ENCODE results near the gene MPP1. TPM values are rescaled to one million over a fixed set of nuclear protein-coding genes. Genes with fewer than 3 reads are reported as not detected.
"Not testable (repeated sequence)": the region's sequence is repeated elsewhere in the genome, so short reads cannot be mapped to it uniquely, and the experiment has no call there.

MPP1 gene
- total RNA-seq, 1 donor from 2014 or later: 12.7 TPM

DNA sequence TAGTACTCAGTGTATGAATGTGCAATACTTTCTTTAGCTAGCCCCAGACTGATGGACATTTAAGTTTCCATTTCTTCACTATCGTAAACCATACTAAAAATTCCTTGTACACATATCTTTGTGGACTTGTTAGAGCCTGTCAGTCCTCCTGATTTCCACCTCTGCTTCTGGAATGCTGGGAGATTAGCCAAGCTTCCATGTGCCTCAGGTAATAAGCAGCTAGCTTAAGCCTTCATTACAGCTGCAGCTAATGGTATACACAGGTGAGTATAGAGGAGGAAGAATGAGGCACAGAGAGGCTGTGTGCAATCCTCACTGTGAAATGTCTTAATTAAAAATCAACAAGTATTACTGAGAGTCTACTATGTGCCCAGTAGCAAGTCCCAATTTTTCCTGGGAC, 19.4 kb upstream of the MPP1 start:
- peaks cover 6% of the 10 kb centered on the region for H3K4me1 Mint-ChIP-seq
- H3K4me3 Mint-ChIP-seq: no peak overlapping the region
- H3K27ac Mint-ChIP-seq (ENCODE audit: unreplicated experiment): no peak overlapping the region
- no peaks in the 10 kb centered on the region for H3K36me3 Mint-ChIP-seq (ENCODE audit: low read depth)
- no peak for DNase-seq (ENCODE audit: low read depth, low spot score)
- peaks cover 12% of the 10 kb centered on the region for H3K27me3 Mint-ChIP-seq (ENCODE audit: low read depth)
- H3K9me3 Mint-ChIP-seq: peaks cover 16% of the 10 kb centered on the region
- TF ChIP-seq, protein P1, sequence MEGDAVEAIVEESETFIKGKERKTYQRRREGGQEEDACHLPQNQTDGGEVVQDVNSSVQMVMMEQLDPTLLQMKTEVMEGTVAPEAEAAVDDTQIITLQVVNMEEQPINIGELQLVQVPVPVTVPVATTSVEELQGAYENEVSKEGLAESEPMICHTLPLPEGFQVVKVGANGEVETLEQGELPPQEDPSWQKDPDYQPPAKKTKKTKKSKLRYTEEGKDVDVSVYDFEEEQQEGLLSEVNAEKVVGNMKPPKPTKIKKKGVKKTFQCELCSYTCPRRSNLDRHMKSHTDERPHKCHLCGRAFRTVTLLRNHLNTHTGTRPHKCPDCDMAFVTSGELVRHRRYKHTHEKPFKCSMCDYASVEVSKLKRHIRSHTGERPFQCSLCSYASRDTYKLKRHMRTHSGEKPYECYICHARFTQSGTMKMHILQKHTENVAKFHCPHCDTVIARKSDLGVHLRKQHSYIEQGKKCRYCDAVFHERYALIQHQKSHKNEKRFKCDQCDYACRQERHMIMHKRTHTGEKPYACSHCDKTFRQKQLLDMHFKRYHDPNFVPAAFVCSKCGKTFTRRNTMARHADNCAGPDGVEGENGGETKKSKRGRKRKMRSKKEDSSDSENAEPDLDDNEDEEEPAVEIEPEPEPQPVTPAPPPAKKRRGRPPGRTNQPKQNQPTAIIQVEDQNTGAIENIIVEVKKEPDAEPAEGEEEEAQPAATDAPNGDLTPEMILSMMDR (conservative IDR thresholded peaks at IDR 0.05): no peak

DNA sequence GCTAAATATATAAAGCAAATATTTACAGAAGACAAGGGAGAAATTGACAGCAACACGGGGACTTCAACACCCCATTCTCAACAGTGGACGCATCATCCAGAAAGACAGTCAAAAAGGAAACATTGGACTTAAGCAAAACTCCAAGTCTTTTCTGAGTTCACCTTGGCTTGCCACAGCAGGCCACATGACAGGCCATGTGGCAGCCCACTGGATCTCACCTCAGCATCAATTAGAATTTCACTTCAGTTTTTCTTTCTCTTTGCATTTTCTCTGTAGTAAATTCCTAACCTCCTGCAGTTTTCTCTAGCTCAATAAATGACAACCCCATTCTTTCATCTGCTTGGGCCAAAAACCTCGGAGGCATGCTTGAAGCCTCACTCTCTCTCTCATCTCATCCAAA, 16.7 kb upstream of the MPP1 start:
- H3K9me3 Mint-ChIP-seq: peaks cover 14% of the 10 kb centered on the region
- DNase-seq (ENCODE audit: low read depth, low spot score): no peak
- H3K27me3 Mint-ChIP-seq (ENCODE audit: low read depth): peaks cover 12% of the 10 kb centered on the region
- TF ChIP-seq, protein P1 (conservative IDR thresholded peaks at IDR 0.05): no peak
- H3K36me3 Mint-ChIP-seq (ENCODE audit: low read depth): no peaks in the 10 kb centered on the region
- H3K4me3 Mint-ChIP-seq: no peak overlapping the region
- H3K4me1 Mint-ChIP-seq: peaks cover 10% of the 10 kb centered on the region
- H3K27ac Mint-ChIP-seq (ENCODE audit: unreplicated experiment): no peak overlapping the region

DNA sequence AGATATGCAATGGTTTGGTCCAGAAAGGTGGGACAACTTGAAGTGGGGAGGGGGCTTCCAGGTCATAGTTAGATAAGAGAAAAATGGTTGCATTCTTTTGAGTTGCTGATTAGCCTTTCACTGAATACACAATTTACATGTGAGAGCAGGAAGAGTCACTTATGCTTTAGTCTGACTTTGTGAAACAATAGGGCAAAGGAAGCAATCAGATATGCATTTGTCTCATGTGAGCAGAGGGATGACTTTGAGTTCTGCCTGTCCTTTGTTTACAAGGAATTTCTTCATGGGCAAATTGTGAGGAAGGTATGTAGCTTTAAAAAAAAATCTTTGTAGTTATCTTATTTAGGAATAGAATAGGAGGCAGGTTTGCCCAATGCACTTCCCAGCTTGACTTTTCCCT, 16.2 kb upstream of the MPP1 start:
- H3K27ac Mint-ChIP-seq (ENCODE audit: unreplicated experiment): no peak overlapping the region
- peaks cover 11% of the 10 kb centered on the region for H3K9me3 Mint-ChIP-seq
- peaks cover 12% of the 10 kb centered on the region for H3K27me3 Mint-ChIP-seq (ENCODE audit: low read depth)
- TF ChIP-seq, protein P1 (conservative IDR thresholded peaks at IDR 0.05): no peak
- no peak overlapping the region for H3K4me3 Mint-ChIP-seq
- no peak for DNase-seq (ENCODE audit: low read depth, low spot score)
- H3K36me3 Mint-ChIP-seq (ENCODE audit: low read depth): no peaks in the 10 kb centered on the region
- H3K4me1 Mint-ChIP-seq: peaks cover 10% of the 10 kb centered on the region

DNA sequence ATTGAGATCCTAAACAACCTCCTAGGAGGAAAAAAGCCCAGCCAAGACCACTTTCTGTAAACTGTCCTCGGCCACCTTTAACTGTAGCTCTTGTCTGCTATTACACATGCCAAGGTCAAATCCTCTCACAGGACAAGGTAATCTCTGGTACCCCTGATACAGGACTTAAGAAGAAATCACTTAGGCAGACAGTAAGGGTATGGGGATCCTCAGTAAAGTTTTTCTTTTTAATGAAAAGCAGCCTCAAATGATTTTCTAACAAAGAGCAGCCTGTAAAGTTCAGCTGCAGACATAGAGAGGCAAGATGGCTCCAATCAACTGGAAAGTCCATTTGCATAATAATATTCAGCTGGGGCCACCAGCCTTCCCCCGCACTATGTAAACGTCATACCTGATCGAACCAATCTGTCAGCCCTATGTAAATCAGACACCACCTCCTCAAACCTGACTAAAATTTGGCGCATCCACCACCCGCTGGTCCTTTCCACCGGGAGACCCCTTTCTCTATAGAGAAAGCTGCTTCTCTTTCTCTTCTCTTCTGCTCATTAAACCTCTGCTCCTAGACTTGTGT, 14.6 kb upstream of the MPP1 start:
- Mint-ChIP-seq H3K4me1 (peaks cover 10% of the 10 kb centered on the region), H3K27ac (ENCODE audit: unreplicated experiment) (no peak overlapping the region), H3K4me3 (no peak overlapping the region), H3K27me3 (ENCODE audit: low read depth) (peaks cover 17% of the 10 kb centered on the region), H3K9me3 (peaks cover 10% of the 10 kb centered on the region), H3K36me3 (ENCODE audit: low read depth) (peaks cover 2% of the 10 kb centered on the region)
- TF ChIP-seq, protein P1 (conservative IDR thresholded peaks at IDR 0.05): no peak
- DNase-seq (ENCODE audit: low read depth, low spot score): no peak

DNA sequence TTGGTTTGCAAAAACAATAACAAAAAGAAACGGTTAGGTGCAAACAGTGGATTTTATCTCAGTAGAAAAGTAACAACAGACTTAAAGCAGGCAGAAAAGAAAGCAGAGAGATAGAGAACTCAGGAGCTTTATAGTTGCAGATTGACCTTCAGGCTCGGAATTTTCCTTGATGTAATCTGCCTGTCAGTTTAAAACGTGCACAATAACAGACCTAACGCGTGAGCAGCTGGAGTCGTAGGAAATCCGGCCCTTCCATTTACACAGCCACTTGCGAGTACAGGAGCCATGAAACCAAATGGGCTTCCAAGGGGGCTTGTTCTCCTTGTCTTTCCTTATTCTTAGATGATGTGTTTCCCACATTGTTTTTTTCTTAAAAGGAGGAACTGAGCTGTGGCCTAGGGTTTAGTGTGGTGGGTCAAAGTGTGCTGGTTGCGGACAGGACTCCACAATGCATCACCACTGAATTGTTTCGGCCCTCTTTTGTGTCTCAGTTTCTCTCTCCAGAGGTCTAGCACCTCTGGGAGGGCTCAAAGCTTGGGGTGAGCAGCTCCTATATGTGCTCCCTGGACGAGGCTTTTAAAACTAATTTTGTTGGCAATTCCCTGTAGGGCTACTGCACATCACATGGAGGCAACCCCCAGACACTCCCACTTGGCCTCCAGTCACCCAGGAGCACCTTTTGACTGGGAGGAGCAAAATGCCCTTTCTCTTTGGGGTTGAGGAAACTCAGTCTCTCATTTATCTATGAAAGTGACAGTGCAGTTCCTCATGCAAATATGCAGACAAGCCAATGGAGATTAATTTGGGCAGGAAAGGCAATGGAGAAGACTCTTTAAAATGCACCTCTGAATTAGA, 13.9 kb upstream of the MPP1 start:
- peaks cover 22% of the 10 kb centered on the region for H3K27me3 Mint-ChIP-seq (ENCODE audit: low read depth)
- peaks cover 2% of the 10 kb centered on the region for H3K36me3 Mint-ChIP-seq (ENCODE audit: low read depth)
- H3K4me1 Mint-ChIP-seq: peaks cover 10% of the 10 kb centered on the region
- peaks cover 6% of the 10 kb centered on the region for H3K9me3 Mint-ChIP-seq
- no peak overlapping the region for H3K4me3 Mint-ChIP-seq
- H3K27ac Mint-ChIP-seq (ENCODE audit: unreplicated experiment): no peak overlapping the region
- no peak for DNase-seq (ENCODE audit: low read depth, low spot score)
- TF ChIP-seq, protein P1 (conservative IDR thresholded peaks at IDR 0.05): no peak

DNA sequence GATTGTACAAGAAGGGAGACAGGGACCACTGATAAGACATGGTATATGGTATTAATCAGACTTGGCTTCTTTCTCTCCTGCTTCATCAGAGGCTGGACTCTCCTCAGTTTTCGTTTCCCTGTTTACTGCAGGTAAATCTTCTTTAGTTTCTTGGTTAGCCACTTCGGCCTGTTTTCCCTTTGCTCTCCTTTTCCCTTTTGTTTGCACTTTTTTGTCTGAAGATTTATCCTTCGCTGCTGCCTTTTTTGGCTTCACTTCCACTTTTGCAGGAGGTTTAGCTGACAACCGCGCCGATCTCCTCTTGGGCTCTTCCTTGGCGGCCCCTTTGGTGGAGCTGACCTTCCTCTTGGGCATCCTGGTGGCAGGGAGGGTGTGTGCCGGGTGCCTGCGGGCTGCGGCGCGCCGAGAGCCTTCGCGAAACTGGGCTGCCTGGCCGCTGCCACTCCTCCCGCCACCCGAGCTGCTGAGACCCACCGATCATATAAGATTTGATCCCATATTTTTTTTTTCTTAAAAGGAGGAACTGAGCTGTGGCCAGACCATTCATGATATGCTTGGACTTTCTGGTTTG, 11.8 kb upstream of the MPP1 start:
- H3K4me3 Mint-ChIP-seq; H3K36me3 Mint-ChIP-seq (ENCODE audit: low read depth); DNase-seq (ENCODE audit: low read depth, low spot score); H3K9me3 Mint-ChIP-seq; H3K27ac Mint-ChIP-seq (ENCODE audit: unreplicated experiment); H3K4me1 Mint-ChIP-seq: not testable (repeated sequence)
- H3K27me3 Mint-ChIP-seq (ENCODE audit: low read depth): peaks cover 39% of the 10 kb centered on the region

DNA sequence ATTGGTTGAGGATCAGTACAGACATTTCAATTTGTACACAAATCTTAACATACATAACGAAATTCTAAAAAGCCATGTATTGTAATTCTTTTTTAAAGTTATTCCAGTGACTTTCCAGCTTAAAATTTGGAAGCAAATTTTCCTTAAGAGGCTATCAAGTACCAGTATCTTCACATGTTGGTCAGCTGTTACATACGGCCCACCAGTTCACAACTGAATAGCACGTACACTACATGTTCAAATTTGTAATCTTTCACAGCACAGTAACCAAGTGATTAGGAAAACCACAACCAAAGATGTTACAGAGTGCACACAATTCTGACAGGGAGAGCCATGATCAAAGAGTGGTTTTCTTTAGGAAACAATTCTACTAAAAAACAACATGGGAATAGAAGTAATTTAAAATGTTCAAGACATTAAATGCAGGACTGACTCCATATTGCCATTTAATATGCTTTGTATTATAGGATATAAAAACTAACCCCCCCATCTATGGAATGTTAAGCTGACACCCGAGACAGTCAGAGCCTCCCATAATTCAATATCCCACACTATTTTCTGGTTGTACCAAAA, 11.1 kb upstream of the MPP1 start:
- not testable (repeated sequence) for H3K27ac Mint-ChIP-seq (ENCODE audit: unreplicated experiment); H3K4me3 Mint-ChIP-seq; H3K4me1 Mint-ChIP-seq; DNase-seq (ENCODE audit: low read depth, low spot score); H3K36me3 Mint-ChIP-seq (ENCODE audit: low read depth); H3K9me3 Mint-ChIP-seq
- H3K27me3 Mint-ChIP-seq (ENCODE audit: low read depth): peaks cover 42% of the 10 kb centered on the region

Data from neural crest cell (in vitro differentiated cells).